ENCODE measurements around the gene TESPA1. TPM values are rescaled to one million over a fixed set of nuclear protein-coding genes. Genes with fewer than 3 reads are reported as not detected.

TESPA1 gene
- total and polyA plus RNA-seq, 2 of the 4 experiments (the other 2 are of a cell fraction), result not detected

- no peak overlapping the region for H2BK15ac ChIP-seq (ENCODE audit: low read depth, low read length)
These were observed 40.9 kb upstream of the TESPA1 start for GRCh38 chr12:55025508-55025907.

More at GRCh38 chr12:55025508-55025907, 40.9 kb upstream of the TESPA1 start:
- WGBS, 2 experiments (ENCODE audit: extremely low coverage in 2 of 2, insufficient read length in 1 of 2), result 0% methylated on average over 1 of the region's 2 CpGs; no CpG with 5 or more reads in 1 of the 2 experiments
- no peak overlapping the region for H2BK120ac ChIP-seq (ENCODE audit: low read depth, low read length)
- no peaks in the 10 kb centered on the region for H3K9me1 ChIP-seq (ENCODE audit: insufficient read depth, low read length)
- POLR2A ChIA-PET (ENCODE audit: unreplicated experiment), result no interaction called here
- no peaks in the 10 kb centered on the region for H3K27me3 ChIP-seq (ENCODE audit: control insufficient read depth, insufficient read depth, low read length)
- no peaks in the 10 kb centered on the region for H3K79me1 ChIP-seq (ENCODE audit: low read depth in 1 of 2, low read length in 2 of 2)
- H3K18ac ChIP-seq (ENCODE audit: low read depth, low read length), result no peak overlapping the region
- H3K4ac ChIP-seq (ENCODE audit: low read depth, low read length), result no peak overlapping the region
- H3K23ac ChIP-seq (ENCODE audit: low read depth, low read length), result no peak overlapping the region
- DNase-seq (no peak), ATAC-seq (ENCODE audit: low read depth) (no peak)
- H3K14ac ChIP-seq (replicated peaks; ENCODE audit: low read depth, low read length), result no peak overlapping the region
- H4K5ac ChIP-seq (ENCODE audit: low read depth, low read length), result no peak overlapping the region
- no peak overlapping the region for H2BK5ac ChIP-seq (ENCODE audit: low read depth, low read length, poor library complexity, severe bottlenecking)
- CTCF ChIA-PET, result interaction anchor here (1.1 kb wide), 1 partner anchor 43 kb away, joined by 3 read pairs; no protein-coding TSS in a partner anchor
- H3K27ac ChIP-seq (ENCODE audit: insufficient read depth, low read length), result no peak overlapping the region
- in situ Hi-C loops (cut with MboI; ENCODE audit: low sequenced_read_pairs), result no loop called here
- H3K9ac ChIP-seq (ENCODE audit: low read depth, low read length), result no peak overlapping the region
- H3K9me3 ChIP-seq (ENCODE audit: control insufficient read depth, insufficient read depth, low read length), result no peaks in the 10 kb centered on the region
- intact Hi-C loops (cut with micrococcal nuclease), result no loop called here
- no peak overlapping the region for H4K8ac ChIP-seq (ENCODE audit: low read depth in 2 of 2, low read length in 2 of 2)
- no peak overlapping the region for H2AK9ac ChIP-seq (replicated peaks; ENCODE audit: low read depth, low read length, poor library complexity)
- H2AFZ ChIP-seq (replicated peaks; ENCODE audit: low read length, poor library complexity), result no peak overlapping the region
- BruUV-seq (replicated peaks), result no TSS peak
- no peak overlapping the region for H2AK5ac ChIP-seq (ENCODE audit: low read depth, low read length)
- no peak overlapping the region for H4K91ac ChIP-seq (ENCODE audit: insufficient read depth, low read depth, low read length)
- H3K56ac ChIP-seq (ENCODE audit: extremely low read depth, insufficient read depth, low read length), result no peak overlapping the region
- no peaks in the 10 kb centered on the region for H3K36me3 ChIP-seq (ENCODE audit: control insufficient read depth, insufficient read depth, low read length)
- H3K4me3 ChIP-seq (ENCODE audit: insufficient read depth, low read depth, low read length), result no peak overlapping the region
- dilution Hi-C loops (cut with HindIII; ENCODE audit: low sequenced_read_pairs, unreplicated experiment), result no loop called here
- no peaks in the 10 kb centered on the region for H3K4me1 ChIP-seq (ENCODE audit: control insufficient read depth, insufficient read depth, low read length)
- TF ChIP-seq MAZ (IDR thresholded peaks at IDR 0.05; ENCODE audit: borderline replicate concordance, low read depth, low read length) (no peak), NFE2L2 (IDR thresholded peaks at IDR 0.05; ENCODE audit: low read depth, low read length) (no peak), POLR2A (IDR thresholded peaks at IDR 0.05; ENCODE audit: low read depth, low read length) (no peak), RFX5 (IDR thresholded peaks at IDR 0.05; ENCODE audit: low read depth, low read length) (no peak), RCOR1 (IDR thresholded peaks at IDR 0.05; ENCODE audit: insufficient replicate concordance, low read length) (no peak), MAFK (IDR thresholded peaks at IDR 0.05; ENCODE audit: low read depth, low read length) (no peak), FOS (IDR thresholded peaks at IDR 0.05; ENCODE audit: low read depth, low read length) (no peak), MXI1 (IDR thresholded peaks at IDR 0.05; ENCODE audit: borderline replicate concordance, low read depth, low read length) (no peak), SMC3 (IDR thresholded peaks at IDR 0.05; ENCODE audit: low read depth, low read length) (no peak), RAD21 (IDR thresholded peaks at IDR 0.05; ENCODE audit: low read length) (no peak), BHLHE40 (IDR thresholded peaks at IDR 0.05; ENCODE audit: low read depth, low read length) (no peak), CHD1 (IDR thresholded peaks at IDR 0.05; ENCODE audit: low read depth, low read length) (no peak)
- TF ChIP-seq, protein P1, sequence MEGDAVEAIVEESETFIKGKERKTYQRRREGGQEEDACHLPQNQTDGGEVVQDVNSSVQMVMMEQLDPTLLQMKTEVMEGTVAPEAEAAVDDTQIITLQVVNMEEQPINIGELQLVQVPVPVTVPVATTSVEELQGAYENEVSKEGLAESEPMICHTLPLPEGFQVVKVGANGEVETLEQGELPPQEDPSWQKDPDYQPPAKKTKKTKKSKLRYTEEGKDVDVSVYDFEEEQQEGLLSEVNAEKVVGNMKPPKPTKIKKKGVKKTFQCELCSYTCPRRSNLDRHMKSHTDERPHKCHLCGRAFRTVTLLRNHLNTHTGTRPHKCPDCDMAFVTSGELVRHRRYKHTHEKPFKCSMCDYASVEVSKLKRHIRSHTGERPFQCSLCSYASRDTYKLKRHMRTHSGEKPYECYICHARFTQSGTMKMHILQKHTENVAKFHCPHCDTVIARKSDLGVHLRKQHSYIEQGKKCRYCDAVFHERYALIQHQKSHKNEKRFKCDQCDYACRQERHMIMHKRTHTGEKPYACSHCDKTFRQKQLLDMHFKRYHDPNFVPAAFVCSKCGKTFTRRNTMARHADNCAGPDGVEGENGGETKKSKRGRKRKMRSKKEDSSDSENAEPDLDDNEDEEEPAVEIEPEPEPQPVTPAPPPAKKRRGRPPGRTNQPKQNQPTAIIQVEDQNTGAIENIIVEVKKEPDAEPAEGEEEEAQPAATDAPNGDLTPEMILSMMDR (conservative IDR thresholded peaks at IDR 0.05; ENCODE audit: low read depth, low read length), result no peak
- TF ChIP-seq, protein P2, sequence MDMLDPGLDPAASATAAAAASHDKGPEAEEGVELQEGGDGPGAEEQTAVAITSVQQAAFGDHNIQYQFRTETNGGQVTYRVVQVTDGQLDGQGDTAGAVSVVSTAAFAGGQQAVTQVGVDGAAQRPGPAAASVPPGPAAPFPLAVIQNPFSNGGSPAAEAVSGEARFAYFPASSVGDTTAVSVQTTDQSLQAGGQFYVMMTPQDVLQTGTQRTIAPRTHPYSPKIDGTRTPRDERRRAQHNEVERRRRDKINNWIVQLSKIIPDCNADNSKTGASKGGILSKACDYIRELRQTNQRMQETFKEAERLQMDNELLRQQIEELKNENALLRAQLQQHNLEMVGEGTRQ (IDR thresholded peaks at IDR 0.05; ENCODE audit: low read depth, low read length), result no peak
- TF ChIP-seq, protein P3, sequence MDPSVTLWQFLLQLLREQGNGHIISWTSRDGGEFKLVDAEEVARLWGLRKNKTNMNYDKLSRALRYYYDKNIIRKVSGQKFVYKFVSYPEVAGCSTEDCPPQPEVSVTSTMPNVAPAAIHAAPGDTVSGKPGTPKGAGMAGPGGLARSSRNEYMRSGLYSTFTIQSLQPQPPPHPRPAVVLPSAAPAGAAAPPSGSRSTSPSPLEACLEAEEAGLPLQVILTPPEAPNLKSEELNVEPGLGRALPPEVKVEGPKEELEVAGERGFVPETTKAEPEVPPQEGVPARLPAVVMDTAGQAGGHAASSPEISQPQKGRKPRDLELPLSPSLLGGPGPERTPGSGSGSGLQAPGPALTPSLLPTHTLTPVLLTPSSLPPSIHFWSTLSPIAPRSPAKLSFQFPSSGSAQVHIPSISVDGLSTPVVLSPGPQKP (IDR thresholded peaks at IDR 0.05; ENCODE audit: borderline replicate concordance, low read depth, low read length), result no peak
- H4K20me1 ChIP-seq (ENCODE audit: insufficient read depth, low read length), result no peaks in the 10 kb centered on the region
- no peak overlapping the region for H2BK20ac ChIP-seq (ENCODE audit: low read depth, low read length)
- H3K4me2 ChIP-seq (ENCODE audit: low read depth, low read length), result no peak overlapping the region

Measured in IMR-90 (cell line).